Esophagus squamous epithelium (tissue), 4 donors: Measurements from ENCODE around the gene ZFP57.

Experiments used
- CTCF ChIP-seq, 6 experiments: fragments of 450-650 bp in 4 of 6; fragments of 200-600 bp in 2 of 6; sonication (generic) in 2 of 6; IDR thresholded peaks; one replicate each; pipeline ENCODE4 v1.5.1; 2016 to 2019; ENCODE audit warnings: antibody characterized with exemption in 6 of 6, mild to moderate bottlenecking in 4 of 6, moderate library complexity in 4 of 6
- POLR2A ChIP-seq, 4 donors: fragments of 450-650 bp; IDR thresholded peaks; one replicate each; pipeline ENCODE4 v1.6.1; 2017; ENCODE audit warnings: antibody characterized with exemption in 4 of 4, mild to moderate bottlenecking in 4 of 4, moderate library complexity in 3 of 4

GRCh38 chr6:29702519-29703103, 21.7 kb upstream of the ZFP57 start:
- no peak for TF ChIP-seq POLR2A (IDR thresholded peaks at IDR 0.05)
- peak in 4 of 6 experiments; percentile 37 to 52 (median 45) for TF ChIP-seq CTCF (IDR thresholded peaks at IDR 0.05)
